Measurements from ENCODE around the gene TAF5L.
"Not testable (repeated sequence)": the region's sequence is repeated elsewhere in the genome, so short reads cannot be mapped to it uniquely, and the experiment has no call there.

TAF5L gene

DNA sequence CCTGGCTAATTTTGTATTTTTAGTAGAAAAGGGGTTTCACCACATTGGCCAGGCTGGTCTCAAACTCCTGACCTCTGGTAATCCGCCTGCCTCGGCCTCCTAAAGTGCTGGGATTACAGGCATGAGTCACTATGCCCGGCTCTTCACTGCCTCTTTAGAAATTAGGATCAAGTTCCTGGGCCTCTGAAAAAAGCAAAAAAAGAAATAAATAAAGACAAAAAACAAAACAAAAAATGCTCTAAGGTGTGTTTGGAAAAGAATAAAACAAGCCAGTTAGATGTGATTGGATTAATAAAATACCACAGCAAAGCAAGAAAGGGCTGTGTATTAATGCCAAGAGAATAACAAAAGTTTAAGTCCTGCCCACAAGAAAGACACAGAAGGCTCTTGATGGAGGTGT lies 63.2 kb downstream of the TAF5L start:
- no peak for DNase-seq

- DNase-seq: no peak
Measured at GRCh38 chr1:229561141-229561540, 64.8 kb downstream of the TAF5L start.

- not testable (repeated sequence) for DNase-seq
Measured at GRCh38 chr1:229560124-229560523, 65.8 kb downstream of the TAF5L start.

- not testable (repeated sequence) for DNase-seq
Measured at GRCh38 chr1:229559336-229559801, 66.6 kb downstream of the TAF5L start.

DNA sequence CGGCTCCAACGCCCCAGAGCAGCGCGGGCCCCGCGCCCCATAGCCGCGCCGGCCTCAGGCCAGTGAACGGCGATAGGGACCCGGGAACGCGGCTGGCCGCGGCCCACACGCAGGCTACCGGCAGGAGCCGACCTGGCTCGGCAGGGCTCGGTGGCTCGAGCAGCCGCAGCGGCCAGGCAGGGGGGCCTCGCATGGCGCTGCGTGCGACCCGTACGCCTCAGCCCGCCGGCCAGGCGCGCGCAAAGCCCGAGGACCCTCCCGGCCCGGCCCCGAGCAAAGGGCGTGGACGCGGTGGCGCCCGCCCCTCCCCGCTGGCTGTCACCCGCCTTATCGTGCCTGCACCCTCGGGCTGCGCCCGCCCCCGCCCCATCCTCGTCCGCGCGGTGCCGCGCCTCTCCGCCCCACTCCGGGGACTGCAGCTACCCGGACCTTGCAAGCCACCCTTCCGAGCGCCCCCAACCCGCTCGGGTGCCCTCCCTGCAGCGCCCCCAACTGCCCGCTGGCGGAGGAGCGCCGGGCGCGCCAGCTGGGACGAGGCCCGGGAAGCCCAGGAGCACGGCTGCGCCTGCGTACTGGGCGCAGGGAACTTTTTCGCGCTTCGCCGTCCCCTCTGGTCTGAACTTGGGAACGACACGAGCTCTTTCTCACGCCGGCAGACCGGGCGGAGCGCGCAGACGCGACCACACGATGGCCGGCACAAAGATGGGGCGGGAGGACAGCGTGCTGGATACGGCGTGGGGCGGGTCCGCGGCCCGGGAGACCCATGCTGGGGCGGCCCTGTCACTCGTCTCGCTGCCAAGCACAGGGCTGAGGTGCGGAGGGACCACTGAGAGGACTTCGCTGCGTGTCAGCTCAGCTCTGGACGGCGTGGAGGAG lies 67.2 kb downstream of the TAF5L start, which contains the start of gene ABCB10:
ABCB10 (minus strand) TSS at position 248 of the 876 bp plus-strand sequence; CDS start at position 193, 55 bp downstream.
- peak; percentile 57 to 83 for DNase-seq

GRCh38 chr1:229557913-229558414 lies 68.0 kb downstream of the TAF5L start:
- DNase-seq: no peak

DNA sequence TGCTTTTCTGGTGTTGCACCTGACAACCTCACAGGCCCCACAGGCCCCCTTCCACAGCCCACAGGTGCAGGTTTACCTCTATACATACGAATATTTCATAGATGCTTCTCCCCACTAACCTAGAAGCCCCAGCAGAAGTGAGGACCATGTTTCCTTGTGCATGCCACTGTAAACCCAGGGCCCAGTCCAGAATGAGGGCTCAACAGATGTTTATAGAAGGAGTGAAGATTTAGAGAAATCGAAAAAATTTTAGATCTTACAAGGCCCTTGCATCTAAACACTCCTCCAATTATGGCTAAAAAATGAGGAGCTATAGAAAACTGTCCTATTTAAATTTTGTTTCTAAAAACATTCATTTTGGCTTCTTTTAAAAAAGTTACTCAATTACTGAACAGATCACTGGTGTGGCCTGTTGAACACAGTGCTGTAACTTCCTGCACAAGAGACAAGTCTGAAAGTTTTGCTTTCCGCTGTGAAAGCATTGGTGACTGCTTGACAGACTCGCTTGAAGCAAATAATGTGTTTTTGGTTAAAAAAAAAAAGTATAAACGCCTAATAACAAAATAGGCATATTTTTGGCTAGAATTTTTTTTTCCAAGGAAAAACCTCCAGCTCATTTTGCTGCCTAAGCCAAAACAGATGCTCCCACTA lies 68.6 kb downstream of the TAF5L start:
- no peak for DNase-seq

DNA sequence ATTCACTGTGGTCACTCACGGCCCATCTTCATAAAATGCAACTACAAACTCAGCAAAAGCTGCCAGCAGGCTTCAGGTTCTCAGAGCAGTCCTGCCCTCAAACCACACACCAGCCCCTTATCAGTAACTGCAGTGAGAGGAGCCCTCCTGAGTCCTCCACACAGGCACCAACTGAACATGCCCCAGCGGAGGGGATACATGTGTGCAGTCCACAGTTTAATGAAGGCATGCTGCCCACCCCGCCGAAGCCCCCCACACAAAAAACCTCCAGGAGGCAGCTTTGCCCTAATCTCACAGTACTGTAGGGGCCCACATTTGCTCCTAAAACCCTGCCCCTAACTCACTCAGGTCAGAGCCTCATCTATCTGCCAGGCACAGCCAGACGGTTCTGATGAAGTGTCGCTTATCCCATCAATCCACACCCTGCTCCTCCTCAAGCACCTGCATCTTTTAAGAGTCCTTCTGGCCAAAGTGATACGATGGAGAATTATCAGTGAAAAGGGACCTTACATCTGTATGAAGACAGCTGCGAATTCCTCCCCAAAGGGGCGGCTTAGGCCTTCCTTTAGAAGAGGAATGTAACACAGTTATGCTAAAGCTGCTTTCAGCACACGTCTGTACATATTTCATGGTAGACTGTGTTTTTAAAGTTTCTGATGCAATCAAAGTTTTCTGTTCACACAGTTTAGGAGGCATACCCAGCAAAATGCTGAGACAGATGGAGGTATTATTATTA lies 70.9 kb downstream of the TAF5L start:
- no peak for DNase-seq

GRCh38 chr1:229553621-229554130 lies 72.2 kb downstream of the TAF5L start:
- DNase-seq: no peak

GRCh38 chr1:229552732-229553131 lies 73.2 kb downstream of the TAF5L start:
- no peak for DNase-seq

DNA sequence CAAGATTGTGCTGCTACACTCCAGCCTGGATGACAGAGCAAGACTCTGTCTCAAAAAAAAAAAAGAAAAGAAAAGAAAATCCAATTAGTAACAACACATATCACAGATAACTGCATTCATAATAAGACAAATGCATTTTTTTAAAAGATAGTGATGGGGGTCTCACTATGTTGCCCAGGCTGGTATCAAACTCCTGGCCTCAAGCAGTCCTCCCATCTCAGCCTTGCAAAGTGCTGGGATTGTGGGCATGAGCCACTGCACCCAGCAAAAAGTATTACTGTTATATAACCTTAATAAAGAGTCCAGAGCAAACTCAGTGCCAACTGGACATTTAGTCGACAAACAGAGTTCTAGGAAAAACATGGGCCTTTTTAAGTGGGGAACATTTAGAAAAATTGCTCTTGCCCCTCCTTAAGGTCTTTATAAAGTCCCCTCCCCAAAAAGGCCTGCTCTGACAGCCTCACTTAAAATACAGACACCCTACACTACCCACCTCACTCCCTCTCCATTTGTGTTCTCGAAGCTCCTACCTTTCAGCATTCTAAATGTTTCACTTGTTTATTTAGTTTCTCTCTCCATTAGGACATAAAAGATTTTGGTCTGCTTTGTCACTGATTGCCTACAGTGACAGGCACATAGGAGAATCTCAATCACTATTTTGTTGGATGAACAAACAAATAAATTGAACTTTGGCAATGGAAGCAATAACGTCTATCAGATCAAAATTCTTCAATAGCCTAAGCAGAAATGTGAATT lies 74.9 kb downstream of the TAF5L start:
- no peak for DNase-seq

DNA sequence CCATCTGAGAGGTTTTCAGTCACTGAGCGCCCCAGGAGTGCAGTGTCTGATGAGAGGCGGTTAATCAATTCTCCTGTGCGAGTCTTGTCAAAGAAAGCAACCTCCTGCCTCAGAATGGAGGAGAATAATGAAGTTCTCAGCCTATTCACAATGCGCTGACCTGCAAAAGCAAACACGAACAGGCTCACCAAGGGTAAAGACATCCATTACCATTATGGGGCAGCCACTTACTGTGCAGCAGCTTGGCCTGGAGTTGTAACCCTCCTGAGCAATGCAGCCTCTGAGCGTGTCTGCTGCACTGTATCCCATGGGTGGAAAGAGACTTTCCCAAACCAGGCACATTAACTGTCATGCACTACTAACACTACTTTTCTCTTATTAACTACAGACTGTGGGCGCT lies 78.4 kb downstream of the TAF5L start:
- DNase-seq: no peak

- DNase-seq: no peak
Measured at GRCh38 chr1:229544587-229544986, 81.3 kb downstream of the TAF5L start.
